CD14-positive monocyte (primary cell): ENCODE data around the gene ATXN3L. TPM values are rescaled to one million over a fixed set of nuclear protein-coding genes. Genes with fewer than 3 reads are reported as not detected.

Experiments
- DNase-seq, 3 donors: peaks; one replicate each; pipeline ENCODE4 v3.0.0-alpha.2; 2011 to 2022
- H2AFZ ChIP-seq: 2 replicates; pipeline ENCODE4 v1.6.0; 2012; ENCODE audit warnings: mild to moderate bottlenecking, low read depth, low read length, inconsistent platforms; ENCODE audit not compliant: insufficient read depth, poor library complexity, severe bottlenecking
- H3K27ac ChIP-seq, 2 donors: 1 replicate in 1 of 2; 2 replicates in 1 of 2; pipeline ENCODE4 v1.5.1; 2012 to 2013; ENCODE audit warnings: low read length in 2 of 2, control low read depth in 1 of 2, inconsistent platforms in 1 of 2, low read depth in 1 of 2, mild to moderate bottlenecking in 1 of 2
- H3K27me3 ChIP-seq, 2 donors: one replicate each; pipeline versions ENCODE4 v1.6.0 to v1.6.1; 2011 to 2013; ENCODE audit warnings: low read length in 2 of 2; ENCODE audit not compliant: control insufficient read depth in 2 of 2, insufficient read depth in 2 of 2
- H3K36me3 ChIP-seq, 2 donors: replicated peaks in 1 of 2; 1 replicate in 1 of 2; 2 replicates in 1 of 2; pipeline versions ENCODE4 v1.5.1 to v1.6.1; 2012 to 2013; ENCODE audit warnings: low read length in 2 of 2, control low read depth in 1 of 2, inconsistent platforms in 1 of 2, mild to moderate bottlenecking in 1 of 2; ENCODE audit not compliant: insufficient read depth in 2 of 2, control insufficient read depth in 1 of 2
- H3K4me1 ChIP-seq, 2 donors: 1 replicate in 1 of 2; 2 replicates in 1 of 2; pipeline versions ENCODE4 v1.5.1 to v1.6.1; 2012 to 2013; ENCODE audit warnings: low read length in 2 of 2, control low read depth in 1 of 2, inconsistent platforms in 1 of 2, mild to moderate bottlenecking in 1 of 2, moderate library complexity in 1 of 2; ENCODE audit not compliant: insufficient read depth in 2 of 2, control insufficient read depth in 1 of 2
- H3K4me2 ChIP-seq: replicated peaks from 2 replicates; pipeline ENCODE3; 2012; ENCODE audit warnings: low read length, moderate library complexity, mild to moderate bottlenecking; ENCODE audit not compliant: poor library complexity, severe bottlenecking; ENCODE audit errors: extremely low read depth
- H3K4me3 ChIP-seq, 3 experiments: fragments of 200-600 bp in 1 of 3; sonication (generic) in 1 of 3; replicated peaks in 1 of 3; 1 replicate in 2 of 3; 2 replicates in 1 of 3; pipeline ENCODE4 v1.5.1; 2011 to 2013; ENCODE audit warnings: low read length in 3 of 3, mild to moderate bottlenecking in 3 of 3, control low read depth in 2 of 3, low read depth in 2 of 3, inconsistent platforms in 1 of 3, moderate library complexity in 1 of 3
- H3K79me2 ChIP-seq: 2 replicates; pipeline ENCODE4 v1.6.0; 2012; ENCODE audit warnings: mild to moderate bottlenecking, control low read depth, inconsistent platforms, low read length, moderate library complexity; ENCODE audit not compliant: insufficient read depth
- H3K9ac ChIP-seq: 2 replicates; pipeline ENCODE4 v1.6.0; 2017; ENCODE audit warnings: low read length, mild to moderate bottlenecking; ENCODE audit not compliant: insufficient read depth, poor library complexity, severe bottlenecking
- H3K9me3 ChIP-seq, 2 donors: replicated peaks in 1 of 2; 1 replicate in 1 of 2; 2 replicates in 1 of 2; pipeline versions ENCODE4 v1.5.1 to v1.6.1; 2012 to 2013; ENCODE audit warnings: low read length in 2 of 2, control low read depth in 1 of 2; ENCODE audit not compliant: control insufficient read depth in 1 of 2, insufficient read depth in 1 of 2
- H4K20me1 ChIP-seq: 2 replicates; pipeline ENCODE4 v1.6.0; 2012; ENCODE audit warnings: mild to moderate bottlenecking, low read length, control low read depth, moderate library complexity; ENCODE audit not compliant: insufficient read depth
- H3K27ac Mint-ChIP-seq, 7 donors: one replicate each; pipeline ENCODE4 v1.8.0; 2020; ENCODE audit warnings: mild to moderate bottlenecking in 7 of 7, mixed read lengths in 7 of 7, moderate library complexity in 6 of 7, inconsistent platforms in 2 of 7
- H3K27me3 Mint-ChIP-seq, 3 donors: one replicate each; pipeline ENCODE4 v1.8.0; 2021 to 2022; ENCODE audit warnings: low read depth in 3 of 3, mild to moderate bottlenecking in 3 of 3, mixed read lengths in 3 of 3, moderate library complexity in 3 of 3, inconsistent platforms in 1 of 3
- H3K36me3 Mint-ChIP-seq, 2 donors: one replicate each; pipeline ENCODE4 v1.8.0; 2020; ENCODE audit warnings: mixed read lengths in 2 of 2, inconsistent platforms in 1 of 2, mild to moderate bottlenecking in 1 of 2
- H3K4me1 Mint-ChIP-seq: one replicate; pipeline ENCODE4 v1.8.0; 2020; ENCODE audit warnings: mild to moderate bottlenecking, mixed read lengths
- H3K4me3 Mint-ChIP-seq, 2 donors: one replicate each; pipeline ENCODE4 v1.8.0; 2020; ENCODE audit warnings: mild to moderate bottlenecking in 2 of 2, mixed read lengths in 2 of 2, moderate library complexity in 1 of 2
- H3K9me3 Mint-ChIP-seq, 7 donors: one replicate each; pipeline ENCODE4 v1.8.0; 2020 to 2022; ENCODE audit warnings: mixed read lengths in 7 of 7, mild to moderate bottlenecking in 6 of 7, moderate library complexity in 6 of 7, inconsistent platforms in 2 of 7
- WGBS: methylation state at CpG from one replicate; pipeline ENCODE4 v1.1.5; 2013; ENCODE audit warnings: missing lambda C conversion rate; ENCODE audit not compliant: insufficient coverage; 5-methylcytosine and 5-hydroxymethylcytosine counted together
- intact Hi-C, 2 donors: fragments of 100-400 bp; cut with micrococcal nuclease; formaldehyde crosslinking; loops; one replicate each; pipeline versions ENCODE4 v1.15.0 to v1.15.1; 2023
- polyA plus RNA-seq, 3 donors: library from polyadenylated mRNA; depleted of rRNA in 1 of 3; unstranded in 2 of 3; stranded (reverse) in 1 of 3; fragments of 300-500 nt in 2 of 3; fragments of >200 nt in 1 of 3; fragmentation: Illumina TruSeq in 2 of 3; gene quantifications; 1 replicate in 2 of 3; 2 replicates in 1 of 3; pipeline ENCODE4 v1.2.3, GENCODE V29; 2012 to 2021
- TF ChIP-seq, protein P1 (sequence below): fragments of 200-600 bp; IDR thresholded peaks from one replicate; pipeline ENCODE4 v1.8.0; 2022; ENCODE audit warnings: antibody characterized with exemption, mild to moderate bottlenecking

The ATXN3L gene
- polyA plus RNA-seq, 3 donors: not detected

DNA sequence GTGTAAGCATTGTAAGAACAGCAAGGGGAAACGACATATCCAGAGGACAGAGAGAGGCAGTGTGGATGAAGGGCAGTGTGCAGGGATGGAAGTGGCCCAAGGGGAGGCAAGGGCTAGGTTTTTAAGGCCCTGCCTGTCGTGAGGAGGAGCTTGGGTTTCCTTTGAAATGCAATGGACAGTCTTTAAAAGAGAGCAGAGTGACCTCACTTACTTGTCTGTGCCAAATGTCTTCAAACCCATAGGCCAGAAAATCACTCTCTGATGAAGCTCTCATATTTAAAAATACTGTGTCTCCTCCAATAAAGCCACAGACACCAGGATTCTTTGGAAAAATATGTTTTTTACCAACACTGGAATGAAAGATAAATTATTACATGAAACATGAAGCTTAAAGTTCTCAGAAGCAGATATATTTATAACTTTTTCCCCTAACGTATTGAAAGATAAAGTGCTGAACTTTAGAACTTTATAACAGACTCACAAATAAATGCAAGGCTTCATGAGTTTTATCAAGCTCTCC lies 19.2 kb upstream of the ATXN3L start:
- Histone ChIP-seq H3K27me3 (peaks cover 0 to 9% of the 10 kb centered on the region in 2 donors), H3K4me2 (no peak overlapping the region), H4K20me1 (no peaks in the 10 kb centered on the region), H3K4me3 (no peak overlapping the region), H3K4me1 (no peaks in the 10 kb centered on the region), H3K9me3 (no peaks in the 10 kb centered on the region), H3K27ac (no peak overlapping the region), H3K36me3 (no peaks in the 10 kb centered on the region), H3K79me2 (no peaks in the 10 kb centered on the region), H3K9ac (no peak overlapping the region), H2AFZ (no peak overlapping the region)
- intact Hi-C loops: no loop called here
- DNase-seq: no peak
- Mint-ChIP-seq H3K4me3 (no peak overlapping the region), H3K27ac (no peak overlapping the region), H3K27me3 (peaks cover 0 to 29% (median 0%) of the 10 kb centered on the region in 3 donors), H3K9me3 (peaks cover 0 to 9% (median 0%) of the 10 kb centered on the region in 7 donors), H3K4me1 (no peaks in the 10 kb centered on the region), H3K36me3 (no peaks in the 10 kb centered on the region)
- TF ChIP-seq, protein P1, sequence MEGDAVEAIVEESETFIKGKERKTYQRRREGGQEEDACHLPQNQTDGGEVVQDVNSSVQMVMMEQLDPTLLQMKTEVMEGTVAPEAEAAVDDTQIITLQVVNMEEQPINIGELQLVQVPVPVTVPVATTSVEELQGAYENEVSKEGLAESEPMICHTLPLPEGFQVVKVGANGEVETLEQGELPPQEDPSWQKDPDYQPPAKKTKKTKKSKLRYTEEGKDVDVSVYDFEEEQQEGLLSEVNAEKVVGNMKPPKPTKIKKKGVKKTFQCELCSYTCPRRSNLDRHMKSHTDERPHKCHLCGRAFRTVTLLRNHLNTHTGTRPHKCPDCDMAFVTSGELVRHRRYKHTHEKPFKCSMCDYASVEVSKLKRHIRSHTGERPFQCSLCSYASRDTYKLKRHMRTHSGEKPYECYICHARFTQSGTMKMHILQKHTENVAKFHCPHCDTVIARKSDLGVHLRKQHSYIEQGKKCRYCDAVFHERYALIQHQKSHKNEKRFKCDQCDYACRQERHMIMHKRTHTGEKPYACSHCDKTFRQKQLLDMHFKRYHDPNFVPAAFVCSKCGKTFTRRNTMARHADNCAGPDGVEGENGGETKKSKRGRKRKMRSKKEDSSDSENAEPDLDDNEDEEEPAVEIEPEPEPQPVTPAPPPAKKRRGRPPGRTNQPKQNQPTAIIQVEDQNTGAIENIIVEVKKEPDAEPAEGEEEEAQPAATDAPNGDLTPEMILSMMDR: no peak
- 67% methylated on average over 1 of the region's 3 CpGs for WGBS

DNA sequence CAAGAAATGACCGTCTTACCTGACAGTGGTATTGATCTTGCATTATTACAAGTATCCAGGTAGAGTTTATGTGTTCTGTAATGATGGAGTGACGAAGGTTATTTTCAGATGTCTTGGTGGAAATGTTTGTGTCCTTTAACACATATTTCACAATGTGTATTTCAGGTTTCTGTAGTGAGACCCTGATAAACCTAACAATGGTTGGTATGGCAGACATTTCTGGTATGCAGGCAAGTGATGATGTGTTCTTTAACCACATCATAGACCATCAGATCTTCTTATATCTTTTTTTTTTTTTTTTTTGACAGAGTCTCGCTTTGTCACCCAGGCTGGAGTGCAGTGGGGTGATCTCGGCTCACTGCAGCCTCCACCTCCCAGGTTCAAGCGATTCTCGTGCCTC lies 14.6 kb upstream of the ATXN3L start:
- no peak for DNase-seq
- Histone ChIP-seq H3K4me1 (no peaks in the 10 kb centered on the region), H3K27ac (no peak overlapping the region), H3K9me3 (no peaks in the 10 kb centered on the region), H3K79me2 (no peaks in the 10 kb centered on the region), H3K4me3 (no peak overlapping the region), H4K20me1 (no peaks in the 10 kb centered on the region), H2AFZ (no peak overlapping the region), H3K4me2 (no peak overlapping the region), H3K36me3 (no peaks in the 10 kb centered on the region), H3K9ac (no peak overlapping the region), H3K27me3 (peaks cover 0 to 6% of the 10 kb centered on the region in 2 donors)
- no peaks in the 10 kb centered on the region for H3K36me3 Mint-ChIP-seq
- intact Hi-C loops: no loop called here
- TF ChIP-seq, protein P1: no peak
- no peaks in the 10 kb centered on the region for H3K4me1 Mint-ChIP-seq
- no peak overlapping the region for H3K4me3 Mint-ChIP-seq
- WGBS: no CpG with 5 or more reads among the region's 6 CpGs
- peaks cover 0 to 12% (median 0%) of the 10 kb centered on the region in 3 donors for H3K27me3 Mint-ChIP-seq
- peaks cover 0 to 9% (median 2%) of the 10 kb centered on the region in 7 donors for H3K9me3 Mint-ChIP-seq
- no peak overlapping the region for H3K27ac Mint-ChIP-seq
